ENCODE data around the gene ELMO1. TPM values are rescaled to one million over a fixed set of nuclear protein-coding genes. Genes with fewer than 3 reads are reported as not detected.
A peak's percentile ranks its signal among the peaks of the same experiment; 100 is the strongest.

The ELMO1 gene
- total and polyA plus RNA-seq, 8 donors = 18.2 to 55.3 (median 45.6) TPM

DNA sequence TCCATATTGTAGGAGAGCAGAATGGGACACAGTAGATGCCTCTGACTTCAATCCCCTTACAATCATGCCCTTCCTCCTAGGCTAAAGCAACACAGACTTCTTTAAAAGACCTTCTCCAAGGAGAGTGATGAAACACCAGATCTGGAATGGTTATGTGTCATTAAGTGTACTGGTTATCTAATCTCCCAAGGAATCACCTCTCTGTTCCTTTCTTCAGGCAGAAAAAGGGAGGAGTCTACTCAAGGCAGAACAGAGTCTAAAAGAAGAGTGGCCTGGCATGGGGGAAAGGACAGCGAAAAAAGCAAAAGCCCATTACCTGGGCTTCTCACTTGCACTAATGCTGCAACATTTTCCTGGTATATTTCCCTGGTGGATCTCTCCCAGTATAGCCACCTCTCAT, 2.9 kb downstream of the ELMO1 start:
- TF ChIP-seq CTCF (IDR thresholded peaks at IDR 0.05) = no peak
- Histone ChIP-seq H3K36me3 (no peaks in the 10 kb centered on the region), H3K4me1 (peaks cover 3 to 66% of the 10 kb centered on the region in 2 donors), H3K27ac (peak overlapping the region in 1 of 2 donors; percentile 97), H3K4me3 (no peak overlapping the region), H3K27me3 (peaks cover 0 to 16% of the 10 kb centered on the region in 2 donors), H3K9me3 (no peaks in the 10 kb centered on the region)
- ATAC-seq (no peak), DNase-seq (no peak)
- intact Hi-C loops (cut with DNase I) = no loop called here

DNA sequence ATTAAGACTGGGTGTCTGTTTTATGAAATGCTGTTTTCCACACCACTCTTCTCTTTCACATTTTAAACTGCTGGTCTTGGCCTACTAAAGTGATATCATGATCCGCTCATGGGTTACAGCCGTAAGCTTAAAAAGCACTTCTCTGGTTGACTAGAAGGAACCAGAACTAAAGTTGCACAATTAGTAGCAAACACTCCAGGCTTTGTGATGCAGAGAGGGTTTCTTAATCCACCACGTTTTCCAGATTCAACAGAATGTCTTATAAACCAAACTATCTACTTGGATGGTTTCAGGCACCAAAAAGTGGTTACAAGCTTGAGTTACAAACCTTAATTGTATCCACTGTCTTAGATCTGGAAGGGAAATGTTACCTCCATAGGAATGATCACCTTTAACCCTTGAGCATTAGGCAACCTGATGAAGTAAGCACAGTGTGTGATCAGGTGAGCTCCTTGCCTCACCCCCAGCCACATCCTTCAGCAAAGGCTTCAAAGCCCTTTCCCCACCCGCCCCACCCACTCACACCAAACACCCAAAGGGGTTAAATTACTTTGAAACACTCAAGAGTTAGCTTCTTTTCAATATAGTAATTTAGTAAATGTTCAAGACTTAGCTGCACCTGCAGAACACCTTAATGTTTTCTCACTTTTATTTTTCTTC, 3.5 kb downstream of the ELMO1 start:
- Histone ChIP-seq H3K4me1 (peaks cover 3 to 70% of the 10 kb centered on the region in 2 donors), H3K9me3 (no peaks in the 10 kb centered on the region), H3K4me3 (no peak overlapping the region), H3K27me3 (peaks cover 0 to 16% of the 10 kb centered on the region in 2 donors), H3K36me3 (no peaks in the 10 kb centered on the region), H3K27ac (peak overlapping the region; percentile 39 to 97)
- intact Hi-C loops (cut with DNase I) = no loop called here
- no peak for TF ChIP-seq CTCF (IDR thresholded peaks at IDR 0.05)
- DNase-seq (no peak), ATAC-seq (peak; percentile 3)

DNA sequence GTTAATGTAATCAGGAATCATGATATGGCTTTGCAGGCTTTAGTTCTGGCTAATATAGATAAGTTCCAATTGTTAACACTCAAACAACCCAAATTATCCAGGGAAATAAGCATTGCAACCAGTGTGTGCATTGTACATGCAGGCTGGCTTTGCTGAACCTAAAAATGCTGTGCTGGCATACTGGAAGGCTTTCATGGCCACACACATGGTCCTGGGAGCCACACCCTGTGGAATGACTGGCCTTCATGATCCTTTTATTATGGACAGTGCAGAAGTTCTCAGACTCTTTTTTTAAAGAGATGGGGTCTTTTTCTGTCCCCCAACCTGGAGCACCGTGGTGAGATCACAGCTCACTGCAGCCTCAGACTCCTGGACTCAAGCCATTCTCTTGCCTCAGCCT, 5.0 kb downstream of the ELMO1 start:
- DNase-seq (no peak), ATAC-seq (no peak)
- H3K4me3 ChIP-seq = no peak overlapping the region
- intact Hi-C loops (cut with DNase I) = no loop called here
- H3K36me3 ChIP-seq = no peaks in the 10 kb centered on the region
- H3K27ac ChIP-seq = no peak overlapping the region
- peaks cover 0 to 10% of the 10 kb centered on the region in 2 donors for H3K27me3 ChIP-seq
- H3K9me3 ChIP-seq = no peaks in the 10 kb centered on the region
- peaks cover 8 to 72% of the 10 kb centered on the region in 2 donors for H3K4me1 ChIP-seq
- TF ChIP-seq CTCF (IDR thresholded peaks at IDR 0.05) = no peak

GRCh38 chr7:37442268-37442667, 6.4 kb downstream of the ELMO1 start:
- DNase-seq (no peak), ATAC-seq (no peak)
- intact Hi-C loops (cut with DNase I) = no loop called here
- peak overlapping the region; percentile 75 to 80 for H3K27ac ChIP-seq
- H3K36me3 ChIP-seq = no peaks in the 10 kb centered on the region
- H3K9me3 ChIP-seq = no peaks in the 10 kb centered on the region
- no peak for TF ChIP-seq CTCF (IDR thresholded peaks at IDR 0.05)
- H3K27me3 ChIP-seq = no peaks in the 10 kb centered on the region
- peaks cover 8 to 70% of the 10 kb centered on the region in 2 donors for H3K4me1 ChIP-seq
- no peak overlapping the region for H3K4me3 ChIP-seq

GRCh38 chr7:37441816-37442215, 6.8 kb downstream of the ELMO1 start:
- Histone ChIP-seq H3K4me1 (peaks cover 8 to 65% of the 10 kb centered on the region in 2 donors), H3K36me3 (no peaks in the 10 kb centered on the region), H3K27ac (peak overlapping the region; percentile 75 to 80), H3K4me3 (no peak overlapping the region), H3K27me3 (no peaks in the 10 kb centered on the region), H3K9me3 (no peaks in the 10 kb centered on the region)
- intact Hi-C loops (cut with DNase I) = no loop called here
- no peak for TF ChIP-seq CTCF (IDR thresholded peaks at IDR 0.05)
- DNase-seq = no peak
- ATAC-seq = no peak

All from left lung (tissue), 10 donors.